ENCODE results near the gene RAB25.

RAB25 gene

DNA sequence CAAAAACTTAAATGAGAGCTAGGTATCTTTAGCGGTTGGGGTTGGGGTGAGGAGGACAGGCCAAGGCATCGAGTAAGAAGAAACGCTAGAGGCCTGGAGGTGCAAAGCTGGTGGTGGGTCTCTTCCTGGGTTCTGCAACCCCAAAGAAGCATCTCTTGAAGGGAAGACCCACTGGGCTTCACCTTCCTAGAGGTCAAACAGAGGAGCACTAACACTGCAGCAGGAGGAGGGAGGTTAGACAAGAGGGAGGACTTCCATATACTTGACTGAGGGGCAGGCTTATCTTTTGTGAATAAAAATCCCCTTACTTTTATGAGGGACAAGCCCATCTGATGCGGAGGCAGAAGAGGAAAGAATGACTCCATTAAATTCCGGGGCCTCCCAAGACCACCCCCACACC lies 18.8 kb downstream of the RAB25 start:
- TF ChIP-seq, protein P1, sequence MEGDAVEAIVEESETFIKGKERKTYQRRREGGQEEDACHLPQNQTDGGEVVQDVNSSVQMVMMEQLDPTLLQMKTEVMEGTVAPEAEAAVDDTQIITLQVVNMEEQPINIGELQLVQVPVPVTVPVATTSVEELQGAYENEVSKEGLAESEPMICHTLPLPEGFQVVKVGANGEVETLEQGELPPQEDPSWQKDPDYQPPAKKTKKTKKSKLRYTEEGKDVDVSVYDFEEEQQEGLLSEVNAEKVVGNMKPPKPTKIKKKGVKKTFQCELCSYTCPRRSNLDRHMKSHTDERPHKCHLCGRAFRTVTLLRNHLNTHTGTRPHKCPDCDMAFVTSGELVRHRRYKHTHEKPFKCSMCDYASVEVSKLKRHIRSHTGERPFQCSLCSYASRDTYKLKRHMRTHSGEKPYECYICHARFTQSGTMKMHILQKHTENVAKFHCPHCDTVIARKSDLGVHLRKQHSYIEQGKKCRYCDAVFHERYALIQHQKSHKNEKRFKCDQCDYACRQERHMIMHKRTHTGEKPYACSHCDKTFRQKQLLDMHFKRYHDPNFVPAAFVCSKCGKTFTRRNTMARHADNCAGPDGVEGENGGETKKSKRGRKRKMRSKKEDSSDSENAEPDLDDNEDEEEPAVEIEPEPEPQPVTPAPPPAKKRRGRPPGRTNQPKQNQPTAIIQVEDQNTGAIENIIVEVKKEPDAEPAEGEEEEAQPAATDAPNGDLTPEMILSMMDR (conservative IDR thresholded peaks at IDR 0.05; ENCODE audit: low read depth, low read length): no peak
- Histone ChIP-seq H3K27me3 (ENCODE audit: insufficient read depth, low read depth) (peaks cover 20% of the 10 kb centered on the region), H3K9ac (no peak overlapping the region), H3K79me2 (ENCODE audit: insufficient read depth, low read depth) (no peaks in the 10 kb centered on the region), H3K4me3 (IDR thresholded peaks at IDR 0.05; ENCODE audit: insufficient read depth, low read depth, low read length) (no peak overlapping the region), H4K20me1 (ENCODE audit: insufficient read depth) (no peaks in the 10 kb centered on the region), H3K27ac (no peak overlapping the region), H3K36me3 (ENCODE audit: insufficient read depth) (no peaks in the 10 kb centered on the region), H2AFZ (ENCODE audit: low read depth) (no peak overlapping the region), H3K4me1 (ENCODE audit: low read depth, poor library complexity, severe bottlenecking) (peaks cover 14% of the 10 kb centered on the region), H3K4me2 (no peak overlapping the region)

DNA sequence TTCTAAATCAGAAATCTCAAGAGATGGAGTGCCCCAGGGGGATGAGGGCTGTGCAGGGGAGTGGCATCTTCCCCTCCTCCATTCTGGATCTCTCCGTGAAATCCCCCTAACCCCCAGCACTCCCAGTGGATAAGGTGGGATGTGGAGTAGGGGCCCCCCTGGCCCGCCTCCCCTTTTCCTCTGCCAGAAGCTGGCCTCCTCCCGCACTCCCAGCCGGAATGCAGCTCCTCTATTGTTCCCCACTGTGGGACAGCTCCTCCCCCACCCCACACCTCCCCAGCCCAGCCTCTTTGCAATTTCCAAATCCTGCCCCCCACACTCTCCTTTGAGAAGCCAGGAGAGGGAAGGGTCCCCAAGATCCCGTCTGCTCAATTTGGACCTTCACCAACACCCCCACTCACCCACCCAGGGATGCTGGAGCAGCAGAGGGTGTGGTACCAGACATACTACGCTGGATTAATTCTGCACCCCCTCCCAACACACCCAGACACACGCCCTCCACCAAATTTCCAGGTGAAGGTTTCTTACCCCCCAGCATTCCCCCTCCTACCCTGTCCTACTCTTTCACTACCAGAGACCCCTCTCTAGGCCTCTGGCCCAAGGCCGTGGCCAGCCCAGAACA lies 19.4 kb downstream of the RAB25 start:
- H3K4me3 ChIP-seq (IDR thresholded peaks at IDR 0.05; ENCODE audit: insufficient read depth, low read depth, low read length): no peak overlapping the region
- H3K27me3 ChIP-seq (ENCODE audit: insufficient read depth, low read depth): peaks cover 20% of the 10 kb centered on the region
- no peaks in the 10 kb centered on the region for H3K36me3 ChIP-seq (ENCODE audit: insufficient read depth)
- H3K9ac ChIP-seq: no peak overlapping the region
- H2AFZ ChIP-seq (ENCODE audit: low read depth): no peak overlapping the region
- TF ChIP-seq, protein P1 (conservative IDR thresholded peaks at IDR 0.05; ENCODE audit: low read depth, low read length): no peak
- no peak overlapping the region for H3K27ac ChIP-seq
- no peak overlapping the region for H3K4me2 ChIP-seq
- no peaks in the 10 kb centered on the region for H3K79me2 ChIP-seq (ENCODE audit: insufficient read depth, low read depth)
- H4K20me1 ChIP-seq (ENCODE audit: insufficient read depth): no peaks in the 10 kb centered on the region
- H3K4me1 ChIP-seq (ENCODE audit: low read depth, poor library complexity, severe bottlenecking): peaks cover 14% of the 10 kb centered on the region

DNA sequence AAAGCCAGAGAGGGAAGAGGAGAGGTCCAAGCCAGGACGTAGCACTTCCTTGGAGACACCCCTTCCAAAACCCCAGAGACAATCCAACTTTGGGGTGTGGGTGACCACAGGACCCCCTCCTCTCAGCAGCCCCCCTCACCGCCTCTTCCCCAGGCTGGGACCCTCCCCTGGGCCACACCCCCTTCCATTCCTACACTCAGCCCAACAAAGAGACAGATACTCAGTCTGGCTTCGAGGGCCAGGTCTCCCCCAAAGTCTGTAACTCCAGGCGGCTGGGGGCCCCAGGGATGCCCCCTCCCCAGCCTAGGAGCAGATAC lies 19.9 kb downstream of the RAB25 start:
- Histone ChIP-seq H3K4me3 (IDR thresholded peaks at IDR 0.05; ENCODE audit: insufficient read depth, low read depth, low read length) (no peak overlapping the region), H3K79me2 (ENCODE audit: insufficient read depth, low read depth) (no peaks in the 10 kb centered on the region), H3K27me3 (ENCODE audit: insufficient read depth, low read depth) (peaks cover 20% of the 10 kb centered on the region), H4K20me1 (ENCODE audit: insufficient read depth) (no peaks in the 10 kb centered on the region), H3K27ac (no peak overlapping the region), H3K4me2 (no peak overlapping the region), H3K36me3 (ENCODE audit: insufficient read depth) (no peaks in the 10 kb centered on the region), H2AFZ (ENCODE audit: low read depth) (no peak overlapping the region), H3K9ac (no peak overlapping the region), H3K4me1 (ENCODE audit: low read depth, poor library complexity, severe bottlenecking) (peaks cover 15% of the 10 kb centered on the region)
- TF ChIP-seq, protein P1 (conservative IDR thresholded peaks at IDR 0.05; ENCODE audit: low read depth, low read length): no peak

GRCh38 chr1:156081180-156081916 lies 20.4 kb downstream of the RAB25 start:
- peak overlapping the region; percentile 98 for H3K4me2 ChIP-seq
- peaks cover 20% of the 10 kb centered on the region for H3K27me3 ChIP-seq (ENCODE audit: insufficient read depth, low read depth)
- no peaks in the 10 kb centered on the region for H3K79me2 ChIP-seq (ENCODE audit: insufficient read depth, low read depth)
- no peaks in the 10 kb centered on the region for H3K36me3 ChIP-seq (ENCODE audit: insufficient read depth)
- TF ChIP-seq, protein P1 (conservative IDR thresholded peaks at IDR 0.05; ENCODE audit: low read depth, low read length): no peak
- H2AFZ ChIP-seq (ENCODE audit: low read depth): peak overlapping the region; percentile 99
- no peak overlapping the region for H3K4me3 ChIP-seq (IDR thresholded peaks at IDR 0.05; ENCODE audit: insufficient read depth, low read depth, low read length)
- no peak overlapping the region for H3K27ac ChIP-seq
- H3K9ac ChIP-seq: no peak overlapping the region
- no peaks in the 10 kb centered on the region for H4K20me1 ChIP-seq (ENCODE audit: insufficient read depth)
- H3K4me1 ChIP-seq (ENCODE audit: low read depth, poor library complexity, severe bottlenecking): peaks cover 20% of the 10 kb centered on the region
